ENCODE data around the gene PPP2R2C.

The PPP2R2C gene

DNA sequence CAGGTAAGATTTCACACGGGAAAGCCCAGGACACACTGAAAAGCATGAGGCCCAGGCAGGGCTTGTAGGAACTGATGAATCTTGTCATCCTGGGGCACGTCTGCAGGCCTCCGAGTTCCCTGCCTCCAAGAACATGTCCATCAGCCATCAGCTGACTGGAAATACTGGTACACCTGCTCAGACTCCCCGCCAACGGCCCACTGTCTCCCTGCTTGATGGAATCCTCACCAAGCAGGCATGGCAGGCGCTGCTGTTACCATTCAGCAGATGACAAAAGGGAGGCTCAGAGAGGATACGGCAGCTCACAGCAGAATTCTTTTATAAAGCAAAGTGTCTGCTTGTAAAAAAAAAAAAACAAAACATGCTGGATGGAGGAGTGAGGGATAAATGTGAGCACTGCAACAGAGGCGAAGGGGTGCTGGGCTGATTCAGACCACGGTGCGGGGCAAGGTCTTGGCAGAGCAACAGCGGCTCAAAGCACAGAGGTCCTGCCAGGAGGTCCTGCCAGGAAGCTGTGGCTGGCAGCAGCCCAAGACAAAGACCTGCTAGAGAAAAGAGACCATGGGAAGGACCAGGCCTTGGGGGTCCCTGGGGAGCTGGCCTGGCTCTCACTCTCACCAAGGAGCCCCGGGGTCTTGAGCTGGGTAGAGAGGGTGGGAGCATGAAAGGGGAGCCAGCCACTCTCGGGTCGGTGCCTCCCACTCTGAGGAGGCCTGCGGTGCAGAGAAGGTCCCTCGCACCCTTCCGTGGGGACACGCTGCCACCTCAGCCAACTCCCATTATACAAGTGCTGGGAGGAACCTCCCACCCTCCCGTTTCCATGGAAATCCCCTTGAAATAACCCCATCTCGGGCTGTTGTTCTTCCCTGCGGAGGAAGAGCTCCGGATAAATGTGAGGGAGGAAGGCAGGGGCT, 25.6 kb downstream of the PPP2R2C start:
- no peak for DNase-seq

DNA sequence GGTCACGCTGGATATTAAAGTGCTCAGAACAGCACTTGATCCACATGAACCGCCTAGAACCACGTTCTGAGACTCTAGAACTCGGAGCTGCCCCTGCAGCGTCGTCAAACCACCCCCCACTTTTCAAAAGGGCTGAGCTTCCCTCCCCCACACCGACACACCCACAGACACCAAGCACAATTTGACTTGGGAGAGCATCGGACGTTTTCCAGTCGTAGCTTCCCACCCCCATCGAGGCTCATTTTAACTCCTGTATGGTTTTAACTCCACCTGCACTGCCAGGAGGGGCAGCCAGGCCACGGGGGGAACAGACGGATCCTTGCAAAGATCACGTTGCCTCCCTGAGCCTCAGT, 26.3 kb downstream of the PPP2R2C start:
- DNase-seq: no peak

DNA sequence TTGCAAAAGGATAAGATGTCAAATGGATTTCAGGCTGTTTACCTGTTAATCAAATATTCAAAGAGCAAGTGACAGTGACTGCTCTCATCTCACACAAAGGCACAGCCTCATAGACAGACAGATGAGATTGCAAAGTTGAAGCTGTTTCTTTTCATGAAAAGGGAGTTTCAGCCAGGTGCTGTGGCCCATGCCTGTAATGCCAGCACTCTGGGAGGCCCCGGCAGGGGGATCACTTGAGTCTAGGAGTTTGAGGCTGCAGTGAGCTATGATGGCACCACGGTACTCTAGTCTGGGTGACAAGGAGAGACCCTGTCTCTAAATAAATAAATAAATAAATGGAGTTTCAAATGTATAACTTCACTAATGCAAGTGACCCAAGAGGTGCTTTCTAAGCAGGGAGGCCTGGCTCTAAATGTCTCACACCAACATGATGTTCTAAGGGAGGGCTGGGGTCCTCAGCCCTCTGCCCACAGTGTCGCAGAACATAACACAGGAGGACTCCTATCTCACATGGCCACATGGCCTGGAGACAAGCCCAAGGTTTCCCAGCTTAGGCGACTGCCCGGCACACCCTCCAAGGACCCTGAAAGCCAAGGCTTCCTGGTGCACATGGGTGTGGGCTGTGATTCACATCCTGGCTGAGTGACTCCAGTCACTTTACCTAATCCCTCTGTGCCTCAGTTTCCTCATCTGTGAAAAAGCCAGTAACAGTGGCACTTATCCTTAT, 26.8 kb downstream of the PPP2R2C start:
- no peak for DNase-seq

DNA sequence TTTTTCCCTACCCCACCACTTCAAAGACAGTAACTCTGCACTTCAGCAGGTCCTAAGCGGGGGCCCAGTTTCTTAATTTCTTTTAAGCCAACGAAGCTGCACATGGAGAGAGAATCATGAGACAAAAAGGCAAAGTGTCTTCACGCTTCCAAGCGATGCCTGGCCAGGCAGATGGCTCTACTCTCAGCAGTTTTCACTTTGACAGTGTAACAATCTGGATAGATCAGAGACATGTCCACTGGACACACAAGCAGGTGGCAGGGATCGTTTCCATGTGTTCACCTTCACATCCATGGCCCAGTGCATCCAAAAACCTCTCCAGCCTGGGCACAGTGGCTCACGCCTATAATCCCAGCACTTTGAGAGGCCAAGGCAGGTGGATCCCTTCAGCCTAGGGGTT, 27.8 kb downstream of the PPP2R2C start:
- no peak for DNase-seq

DNA sequence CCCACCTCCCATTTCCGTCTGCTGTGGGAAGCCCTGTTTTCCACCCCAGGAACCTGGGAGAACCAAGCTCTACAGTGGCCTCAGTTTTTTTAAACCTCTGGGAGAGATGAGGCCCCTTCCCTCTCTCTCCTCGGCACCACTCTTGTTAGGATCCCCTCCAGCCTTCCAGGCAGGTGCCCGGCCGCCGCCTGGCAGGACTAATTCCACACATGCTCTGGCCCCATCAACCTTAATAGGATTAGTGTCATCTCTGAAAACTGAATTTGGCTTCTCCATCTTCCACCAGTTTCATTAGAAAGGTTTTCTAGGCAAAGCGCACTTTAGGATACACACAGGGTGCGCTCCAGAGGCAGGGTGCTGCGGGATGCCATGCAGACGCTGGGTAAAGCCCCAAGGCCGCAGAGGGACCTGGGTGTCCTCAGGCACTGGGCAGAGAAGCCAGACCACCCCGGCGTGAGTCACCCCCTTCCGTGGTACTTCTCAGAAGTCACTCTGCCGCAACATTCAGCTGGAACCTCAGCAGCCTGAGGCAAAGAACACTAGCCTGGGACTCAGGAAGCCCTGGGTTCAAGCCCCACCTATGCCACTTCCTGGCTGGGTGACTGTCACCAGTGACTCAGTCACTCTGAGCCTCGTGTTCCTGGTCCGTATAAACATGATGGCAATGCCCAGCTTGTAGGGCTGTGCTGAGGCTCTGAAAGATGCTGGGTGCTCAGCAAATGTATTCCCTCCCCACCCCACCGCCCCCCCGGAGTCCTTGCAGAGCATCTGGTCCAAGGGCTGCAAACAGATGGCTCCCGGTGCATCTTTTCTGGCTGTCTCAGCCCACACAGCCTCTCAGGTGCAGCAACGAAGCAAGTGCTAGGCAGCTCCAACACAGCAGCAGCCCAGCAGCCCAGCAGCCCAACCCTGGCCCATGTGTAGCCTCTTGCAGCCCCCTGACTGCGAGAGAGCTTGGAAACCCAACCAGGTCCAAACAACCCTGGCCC, 29.1 kb downstream of the PPP2R2C start:
- DNase-seq: no peak

DNA sequence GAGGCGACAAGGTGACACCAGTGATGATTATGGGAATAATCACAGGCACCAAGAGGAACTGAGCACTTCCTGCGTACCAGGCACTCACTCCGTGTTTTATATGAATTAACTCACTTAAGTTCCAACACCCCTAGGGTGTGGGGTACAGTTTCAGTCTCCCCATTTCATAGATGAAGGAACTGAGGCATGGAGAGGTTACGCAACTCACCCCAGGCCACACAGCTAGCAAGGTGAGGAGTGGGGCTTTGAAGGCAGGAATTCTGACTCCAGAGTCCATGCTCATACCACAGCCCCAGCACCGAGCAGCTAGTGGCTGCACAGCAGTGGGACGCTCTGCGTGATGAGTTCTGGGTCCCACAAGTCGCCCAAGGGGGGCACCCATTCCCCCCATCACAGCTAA, 29.9 kb downstream of the PPP2R2C start:
- no peak for DNase-seq

DNA sequence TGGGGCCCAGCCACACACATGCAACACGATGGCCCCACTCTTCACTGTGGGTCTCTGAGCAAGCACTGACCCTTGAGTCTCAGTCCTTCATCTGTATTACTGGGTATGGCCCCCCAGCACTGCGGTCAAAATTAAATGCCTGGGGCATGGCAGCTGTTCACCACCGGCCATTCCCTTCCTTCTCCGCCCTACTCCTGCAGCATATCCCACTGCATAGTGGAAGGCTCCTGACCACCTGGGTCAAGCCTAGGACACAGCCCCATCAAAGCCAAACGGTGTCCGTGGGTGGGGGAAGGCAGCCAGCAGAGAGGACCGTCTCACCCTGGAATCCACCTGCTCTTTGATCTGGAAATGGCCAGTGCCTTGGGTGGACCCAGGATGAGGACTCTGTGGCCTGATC, 30.7 kb downstream of the PPP2R2C start:
- DNase-seq: no peak

DNA sequence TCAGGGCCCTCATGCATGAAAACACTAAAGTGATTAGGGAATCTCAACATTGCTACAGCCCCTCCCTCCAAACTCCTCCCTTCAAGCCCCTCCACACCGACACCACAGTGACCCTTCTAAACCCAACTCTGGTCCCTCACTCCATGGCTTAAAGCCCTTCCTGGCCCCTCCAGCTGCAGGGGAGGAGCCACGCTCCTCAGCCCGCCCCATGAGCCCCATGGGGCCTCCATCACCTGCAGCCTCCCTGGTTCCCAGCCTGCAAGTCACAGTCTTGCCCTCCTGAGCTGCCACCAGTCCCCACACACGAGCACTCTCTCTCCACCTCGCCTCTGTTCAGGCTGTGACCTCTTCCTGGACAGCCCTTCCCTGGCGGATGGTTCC, 31.2 kb downstream of the PPP2R2C start:
- DNase-seq: no peak

DNA sequence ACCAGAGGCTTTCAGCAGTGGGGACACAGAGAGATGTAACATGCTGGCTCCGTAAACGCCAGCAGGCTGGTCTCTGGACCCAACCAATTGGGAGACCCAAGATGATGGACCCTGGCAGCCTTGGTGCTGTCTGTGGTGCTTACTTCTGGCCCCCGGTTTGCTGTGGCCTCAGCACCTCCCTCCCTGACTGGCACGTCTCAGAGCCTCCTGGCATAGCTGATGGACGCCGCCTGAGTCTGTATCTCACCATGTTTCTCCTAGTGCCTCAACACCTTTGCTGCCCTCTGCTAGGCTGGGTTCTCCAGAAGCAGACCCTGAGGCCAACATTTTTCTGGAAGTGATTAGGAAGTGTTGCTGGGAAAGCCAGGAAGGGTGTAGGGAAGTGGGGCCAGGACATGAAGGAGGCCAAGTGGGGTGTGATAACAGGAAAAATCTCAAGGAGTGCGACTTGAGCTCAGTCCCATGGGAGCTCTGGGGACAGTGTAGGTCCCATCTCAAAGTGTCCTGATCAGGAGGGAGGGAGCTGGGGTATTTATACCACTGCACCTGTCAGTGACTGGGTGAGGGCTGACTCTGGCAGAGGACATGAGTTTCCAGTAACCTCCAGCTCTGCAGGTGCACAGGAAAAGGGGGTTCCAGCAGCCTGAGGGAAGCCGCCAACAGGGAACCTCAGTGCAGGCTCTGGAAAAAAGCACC, 31.8 kb downstream of the PPP2R2C start:
- no peak for DNase-seq

DNA sequence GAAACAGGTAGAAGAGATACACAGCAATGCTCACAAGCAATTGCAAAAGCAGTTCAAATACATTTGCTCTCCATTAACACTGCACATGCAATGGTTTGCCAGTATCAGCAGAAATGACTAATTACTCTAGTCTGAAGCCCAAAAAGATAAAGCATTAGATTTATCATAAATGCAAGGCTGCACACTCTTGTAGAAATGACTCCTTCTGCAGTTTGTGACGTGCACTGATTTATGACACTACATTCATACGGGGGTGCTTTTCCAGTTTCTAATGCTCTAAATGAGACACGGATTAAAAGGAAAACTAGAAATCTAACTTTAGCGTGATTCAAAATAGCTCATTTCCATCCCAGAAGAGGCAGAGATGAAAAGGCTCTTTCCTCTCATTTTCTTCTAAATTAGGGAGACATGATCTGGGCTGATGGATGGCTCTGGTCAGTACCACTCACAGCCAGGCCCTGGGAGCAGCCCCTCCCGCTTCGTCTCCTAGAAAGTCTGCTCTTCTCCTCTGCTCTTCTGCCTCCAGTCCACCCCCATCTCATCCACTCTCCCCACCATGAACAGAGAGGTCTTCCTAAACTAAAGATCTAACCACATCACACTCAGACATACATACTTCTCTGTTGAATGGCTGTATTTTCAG, 33.2 kb downstream of the PPP2R2C start:
- DNase-seq: no peak

DNA sequence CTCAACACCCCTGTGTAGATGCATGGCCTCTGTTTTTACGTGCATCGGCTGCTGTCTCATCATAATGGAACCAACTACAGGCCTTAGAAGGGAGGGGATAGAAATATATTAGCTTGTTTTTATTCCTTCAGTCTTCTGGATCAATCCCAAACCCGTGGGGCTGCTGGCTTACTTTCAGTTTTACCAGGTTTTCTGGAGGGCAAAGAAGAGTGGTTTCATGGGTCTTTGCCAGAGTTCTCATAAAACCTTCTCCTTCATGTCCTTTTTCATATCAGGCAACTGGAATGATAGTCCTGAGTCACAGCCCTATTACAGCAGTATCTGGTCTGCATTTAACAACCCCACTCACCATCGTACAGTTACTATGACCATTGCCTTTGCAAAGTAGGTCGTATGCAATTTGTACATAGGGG, 34.6 kb downstream of the PPP2R2C start:
- no peak for DNase-seq

DNA sequence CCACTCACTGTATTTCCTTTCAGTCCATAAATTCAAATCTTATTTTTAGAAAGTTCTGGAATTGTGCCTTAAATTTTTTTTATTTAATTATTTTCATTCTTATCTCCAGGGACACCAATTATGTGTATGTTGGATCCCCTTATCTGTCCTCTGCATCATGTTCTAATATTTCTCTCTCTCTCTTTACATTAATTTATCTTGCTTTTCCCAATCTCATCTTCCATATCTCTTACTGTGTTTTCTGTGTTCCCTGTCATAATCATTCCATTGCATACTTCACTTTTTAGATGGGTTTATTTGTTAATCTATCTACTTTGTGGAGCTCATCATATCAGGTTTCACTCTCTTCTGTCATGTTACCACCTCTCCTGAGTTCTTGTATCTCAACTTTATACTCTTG, 37.4 kb downstream of the PPP2R2C start:
- DNase-seq: no peak

DNA sequence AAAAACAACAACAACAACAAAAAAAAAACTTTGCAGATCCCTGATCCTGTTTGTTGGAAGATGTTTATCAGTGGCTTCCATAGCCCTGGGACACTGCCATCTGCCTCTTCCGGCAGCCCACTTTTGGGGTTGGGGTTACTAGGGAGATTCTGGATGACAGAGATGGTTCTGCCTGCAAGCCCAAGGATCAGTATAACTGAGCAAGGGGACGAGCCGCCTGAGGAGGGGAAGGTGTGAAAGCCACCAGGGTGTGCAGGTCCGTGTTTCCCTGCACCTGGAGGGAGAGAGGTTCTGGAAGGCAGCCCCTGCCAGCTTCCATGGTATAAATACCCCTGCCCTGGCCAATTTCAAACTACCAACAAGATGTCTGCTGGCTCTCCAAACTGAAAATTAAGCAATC, 41.5 kb downstream of the PPP2R2C start:
- no peak for DNase-seq

DNA sequence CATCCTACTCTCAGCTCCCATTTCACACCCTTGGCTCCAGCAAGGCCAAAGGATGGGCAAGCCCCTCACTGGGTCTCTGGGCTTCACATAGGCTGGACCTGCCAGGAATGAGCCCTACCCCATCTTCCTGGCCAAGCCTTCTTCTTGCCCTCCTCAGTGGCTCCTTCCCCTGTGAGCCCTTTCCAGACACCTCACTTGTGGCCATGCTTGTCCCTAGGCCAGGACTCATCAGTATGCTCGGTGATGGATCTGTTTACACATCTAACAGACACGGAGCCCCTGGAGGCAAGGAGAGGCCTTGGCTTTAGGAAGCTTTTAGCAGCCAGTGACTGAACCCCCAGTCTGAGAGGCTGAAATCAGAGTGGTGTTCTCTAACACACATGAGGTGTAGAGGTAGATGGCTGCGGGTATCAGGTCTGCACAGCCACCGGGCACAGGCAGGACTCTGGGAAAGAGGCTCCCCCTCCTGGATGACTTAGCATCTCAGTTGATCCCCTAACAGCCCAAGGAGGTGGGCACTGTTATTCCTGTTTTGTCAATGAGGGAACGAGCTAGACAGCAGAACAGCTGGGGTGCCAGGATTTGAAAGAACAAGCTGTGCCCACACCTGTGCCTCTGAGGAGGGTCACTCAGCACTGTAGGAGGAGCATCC, 44.8 kb downstream of the PPP2R2C start:
- no peak for DNase-seq

DNA sequence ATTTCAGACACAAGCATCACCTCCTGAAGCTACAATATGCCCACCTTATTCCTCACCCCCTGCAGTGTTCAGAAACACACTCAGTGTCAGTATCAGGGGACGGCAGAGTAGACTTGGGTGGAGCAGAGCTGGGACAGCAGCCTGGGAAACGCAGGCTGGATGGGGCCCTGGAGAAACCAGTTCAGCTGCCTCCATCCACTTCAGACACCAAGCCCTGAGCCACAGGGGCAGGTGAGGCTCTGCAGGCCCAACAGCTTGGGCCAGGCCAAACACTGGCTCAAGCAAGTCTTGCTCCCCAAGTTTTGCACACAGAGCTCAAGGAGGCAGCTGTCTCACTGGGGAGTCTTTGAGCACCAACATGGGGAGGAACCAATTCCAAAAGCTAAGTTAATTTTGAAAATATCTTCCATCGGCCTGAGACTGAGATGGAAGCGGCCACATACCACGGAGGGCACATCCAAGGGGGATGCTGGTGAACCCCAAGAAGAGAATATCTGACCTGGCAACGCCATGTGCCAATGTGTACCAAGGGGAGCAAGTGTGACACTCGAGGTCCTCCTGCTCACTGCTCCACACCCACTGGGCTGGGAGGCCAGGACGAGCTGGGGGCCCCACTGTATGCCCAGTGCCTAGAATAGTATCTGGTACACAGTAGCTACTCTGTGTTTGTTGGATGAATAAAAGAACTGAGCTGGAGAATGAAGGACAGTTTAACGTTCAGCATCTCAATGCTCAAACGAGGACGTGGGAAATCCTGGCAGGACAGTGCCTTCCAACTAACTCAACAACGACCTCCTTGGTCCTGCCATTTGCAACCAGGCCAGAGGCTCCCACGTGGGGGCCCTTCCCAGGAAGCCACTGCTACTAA, 45.6 kb downstream of the PPP2R2C start:
- no peak for DNase-seq

DNA sequence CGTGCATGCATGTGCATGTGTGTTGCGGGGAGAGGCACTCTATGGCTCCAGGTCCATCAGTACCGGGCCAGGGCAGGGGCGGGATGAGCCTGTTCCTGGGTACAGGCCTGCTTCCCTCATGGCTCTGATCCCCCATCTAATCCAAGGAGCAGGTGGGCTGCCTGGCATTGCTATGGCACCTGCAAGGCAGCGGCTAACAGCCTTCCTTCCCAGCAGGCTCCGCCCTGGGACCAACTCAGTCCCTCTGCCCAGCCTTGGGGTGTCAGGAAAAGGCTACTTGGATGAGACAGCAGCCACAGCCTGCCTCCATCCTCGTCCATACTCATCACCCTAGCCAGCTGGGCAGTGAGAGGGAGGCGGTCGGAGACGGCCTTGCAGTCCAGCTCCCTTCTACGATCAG, 46.5 kb downstream of the PPP2R2C start:
- DNase-seq: no peak

DNA sequence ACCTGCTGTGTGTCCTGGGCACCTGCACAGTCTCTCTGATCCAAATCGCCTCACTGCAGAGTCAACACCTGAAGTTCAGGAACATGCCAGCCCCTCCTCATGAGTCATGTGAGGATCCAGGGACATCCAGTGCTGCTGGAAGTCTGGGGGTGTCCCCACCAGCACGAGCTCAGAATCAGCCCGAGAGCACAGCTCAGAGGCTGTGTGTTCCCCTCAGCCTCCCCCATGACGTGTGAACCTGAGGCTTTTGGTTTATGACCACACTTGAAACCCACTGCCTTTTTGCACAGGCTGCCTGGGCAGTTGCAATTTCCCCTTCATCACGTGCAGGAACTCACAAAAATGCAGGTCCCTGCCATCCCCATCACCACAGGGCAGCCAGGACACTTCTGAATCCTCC, 47.1 kb downstream of the PPP2R2C start:
- no peak for DNase-seq

DNA sequence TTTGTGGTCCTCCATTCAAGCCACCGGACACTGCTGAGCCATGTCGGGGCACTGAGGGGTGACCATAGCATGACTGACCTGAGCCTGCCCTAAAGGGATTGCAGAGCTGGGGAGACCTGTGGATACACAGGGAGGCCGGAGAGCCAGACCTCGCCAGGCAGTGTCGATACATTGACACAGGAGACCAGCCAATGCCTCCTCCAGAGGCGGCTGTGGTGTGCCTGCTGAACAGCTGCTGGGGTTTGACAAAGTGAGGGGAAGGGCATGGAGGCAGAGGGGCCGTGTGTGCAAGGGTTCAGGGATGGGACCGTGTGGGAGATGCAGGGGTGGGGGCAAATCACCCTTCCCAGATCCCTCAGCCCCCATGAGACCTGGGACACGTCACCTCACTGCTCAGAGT, 48.0 kb downstream of the PPP2R2C start:
- no peak for DNase-seq

DNA sequence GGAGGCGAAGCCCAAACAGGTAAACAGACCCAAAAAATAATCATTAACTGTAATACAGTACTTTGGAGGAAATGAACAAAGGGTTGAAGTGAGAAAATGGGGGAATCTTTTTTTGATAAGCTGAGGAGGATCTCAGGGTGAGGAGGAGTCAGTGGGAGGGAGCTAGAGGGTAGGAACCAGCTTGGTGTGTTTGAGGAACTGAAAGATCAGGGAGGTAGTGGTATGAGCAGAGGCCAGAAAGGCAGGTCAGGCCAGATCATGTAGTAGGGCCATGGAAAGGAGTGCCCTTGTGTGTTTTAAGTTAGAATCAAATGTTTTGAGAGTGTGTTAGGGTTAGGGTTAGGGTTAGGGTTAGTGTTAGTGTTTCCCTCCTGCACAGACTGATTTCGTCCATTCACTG, 48.8 kb downstream of the PPP2R2C start:
- no peak for DNase-seq

DNA sequence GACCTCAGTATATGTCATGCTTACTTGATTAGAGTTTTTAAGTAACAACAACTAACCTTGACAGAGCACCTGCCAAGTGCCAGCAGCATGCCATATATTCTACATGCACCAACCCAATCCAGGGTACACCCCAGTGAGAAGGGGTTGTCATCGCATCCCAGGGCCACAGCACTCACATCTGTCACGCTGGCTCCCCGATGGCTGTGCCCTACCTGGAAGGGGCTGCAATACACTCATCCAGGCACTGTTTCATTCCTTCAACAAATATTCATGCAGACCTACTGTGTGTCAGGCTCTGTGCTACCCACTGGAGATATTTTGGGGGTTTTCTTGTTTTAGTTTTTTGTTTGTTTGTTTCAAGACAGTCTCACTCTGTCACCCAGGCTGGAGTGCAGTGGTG, 49.5 kb downstream of the PPP2R2C start:
- DNase-seq: no peak

DNA sequence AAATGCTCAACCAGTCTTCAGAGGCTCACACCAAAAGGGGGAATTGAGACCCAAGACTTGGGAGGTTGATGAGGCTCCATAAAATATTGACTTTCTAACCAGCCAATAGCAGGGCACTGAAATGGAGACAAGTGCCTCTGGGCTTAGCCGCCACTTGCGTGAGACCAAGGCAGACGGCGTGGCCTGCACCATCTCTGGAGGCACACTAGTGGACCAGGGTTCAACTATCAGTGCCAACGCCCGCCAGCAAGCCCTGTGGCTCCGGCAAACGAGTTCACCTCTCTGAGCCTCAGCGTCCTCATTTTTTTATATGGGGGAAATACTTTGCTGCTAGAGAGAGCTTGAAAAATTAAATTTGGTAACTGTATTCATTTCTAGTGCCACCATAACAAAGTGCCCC, 50.3 kb downstream of the PPP2R2C start:
- DNase-seq: no peak

All from stimulated activated CD4-positive, alpha-beta T cell treated with anti-CD3 and anti-CD28 coated beads, Interleukin-12 subunit alpha, Interleukin-12 subunit beta, amount 100 ng/mL, for 4 hours (primary cell).